IMR-90 (cell line): Measurements from ENCODE around the gene RYR1. TPM values are rescaled to one million over a fixed set of nuclear protein-coding genes. Genes with fewer than 3 reads are reported as not detected.

Source experiments
- ATAC-seq: fragments of 200-7000 bp; cut with Tn5 transposase; 2 replicates; pipeline ENCODE4 v1.9.1; 2020; ENCODE audit warnings: low read depth, mild to moderate bottlenecking, moderate library complexity
- BruUV-seq: library from RNA; stranded (reverse); fragments of 400-500 nt; replicated peaks from 2 replicates; lab custom pipeline; 2021; lab: Mats Ljungman, UMichigan
- CTCF ChIA-PET: fragments of 300-600 bp; formaldehyde crosslinking; extraction: SDS; loops from one replicate; lab custom pipeline; 2021; ENCODE audit warnings: antibody characterized with exemption; lab: Yijun Ruan, JAX
- POLR2A ChIA-PET: fragments of 300-600 bp; sonication (Branson Sonifier 250); formaldehyde crosslinking; loops from one replicate; lab custom pipeline; 2022; ENCODE audit warnings: antibody characterized with exemption; ENCODE audit not compliant: unreplicated experiment; lab: Charles Lee
- DNase-seq: peaks from one replicate; pipeline ENCODE4 v3.0.0; 2013
- H2AFZ ChIP-seq: replicated peaks from 2 replicates; pipeline ENCODE3; 2013; ENCODE audit warnings: low read length, mild to moderate bottlenecking; ENCODE audit not compliant: poor library complexity
- H2AK5ac ChIP-seq: 2 replicates; pipeline ENCODE4 v1.6.1; 2013; ENCODE audit warnings: low read depth, low read length, inconsistent platforms
- H2AK9ac ChIP-seq: replicated peaks from 2 replicates; pipeline ENCODE3; 2013; ENCODE audit warnings: mild to moderate bottlenecking, low read depth, low read length, moderate library complexity; ENCODE audit not compliant: poor library complexity
- H2BK120ac ChIP-seq: 2 replicates; pipeline ENCODE4 v1.6.1; 2013; ENCODE audit warnings: low read depth, low read length, inconsistent platforms
- H2BK15ac ChIP-seq: 3 replicates; pipeline ENCODE4 v1.6.1; 2013; ENCODE audit warnings: low read depth, low read length, inconsistent platforms
- H2BK20ac ChIP-seq: 2 replicates; pipeline ENCODE4 v1.6.1; 2013; ENCODE audit warnings: low read depth, mild to moderate bottlenecking, inconsistent platforms, low read length, moderate library complexity
- H2BK5ac ChIP-seq: 2 replicates; pipeline ENCODE4 v1.6.1; 2013; ENCODE audit warnings: mild to moderate bottlenecking, low read depth, low read length, inconsistent platforms; ENCODE audit not compliant: poor library complexity, severe bottlenecking
- H3K14ac ChIP-seq: replicated peaks from 2 replicates; pipeline ENCODE4 v1.6.1; 2013; ENCODE audit warnings: low read depth, low read length, inconsistent platforms
- H3K18ac ChIP-seq: 2 replicates; pipeline ENCODE4 v1.6.1; 2013; ENCODE audit warnings: low read depth, low read length, control low read depth
- H3K23ac ChIP-seq: 2 replicates; pipeline ENCODE4 v1.6.1; 2013; ENCODE audit warnings: low read depth, low read length, inconsistent platforms
- H3K27ac ChIP-seq: 2 replicates; pipeline ENCODE4 v1.5.1; 2013; ENCODE audit warnings: mild to moderate bottlenecking, control low read depth, low read length; ENCODE audit not compliant: insufficient read depth
- H3K27me3 ChIP-seq: 2 replicates; pipeline ENCODE4 v1.6.1; 2013; ENCODE audit warnings: low read length; ENCODE audit not compliant: control insufficient read depth, insufficient read depth
- H3K36me3 ChIP-seq: 2 replicates; pipeline ENCODE4 v1.6.1; 2013; ENCODE audit warnings: low read length, mixed read lengths; ENCODE audit not compliant: control insufficient read depth, insufficient read depth
- H3K4ac ChIP-seq: 2 replicates; pipeline ENCODE4 v1.6.1; 2013; ENCODE audit warnings: low read depth, low read length, inconsistent platforms
- H3K4me1 ChIP-seq: 2 replicates; pipeline ENCODE4 v1.6.1; 2013; ENCODE audit warnings: low read length, mixed read lengths; ENCODE audit not compliant: control insufficient read depth, insufficient read depth
- H3K4me2 ChIP-seq: 2 replicates; pipeline ENCODE4 v1.6.1; 2013; ENCODE audit warnings: low read depth, mild to moderate bottlenecking, control low read depth, low read length, moderate library complexity
- H3K4me3 ChIP-seq: 2 replicates; pipeline ENCODE4 v1.5.1; 2013; ENCODE audit warnings: low read depth, mild to moderate bottlenecking, control low read depth, low read length, moderate library complexity; ENCODE audit not compliant: insufficient read depth
- H3K56ac ChIP-seq: 2 replicates; pipeline ENCODE4 v1.6.1; 2013; ENCODE audit warnings: low read length, inconsistent platforms; ENCODE audit not compliant: insufficient read depth; ENCODE audit errors: extremely low read depth
- H3K79me1 ChIP-seq, 2 experiments: 2 replicates each; pipeline ENCODE4 v1.6.1; 2013; ENCODE audit warnings: low read length in 2 of 2, inconsistent platforms in 1 of 2, low read depth in 1 of 2
- H3K9ac ChIP-seq: 2 replicates; pipeline ENCODE4 v1.6.1; 2013; ENCODE audit warnings: low read depth, low read length, control low read depth
- H3K9me1 ChIP-seq: 2 replicates; pipeline ENCODE4 v1.6.1; 2013; ENCODE audit warnings: low read length, inconsistent platforms; ENCODE audit not compliant: insufficient read depth
- H3K9me3 ChIP-seq: 2 replicates; pipeline ENCODE4 v1.6.1; 2013; ENCODE audit warnings: low read length; ENCODE audit not compliant: control insufficient read depth, insufficient read depth
- H4K20me1 ChIP-seq: 2 replicates; pipeline ENCODE4 v1.6.1; 2013; ENCODE audit warnings: low read length, inconsistent platforms; ENCODE audit not compliant: insufficient read depth
- H4K5ac ChIP-seq: 2 replicates; pipeline ENCODE4 v1.6.1; 2013; ENCODE audit warnings: mild to moderate bottlenecking, low read depth, low read length, control low read depth
- H4K8ac ChIP-seq, 2 experiments: 2 replicates each; pipeline ENCODE4 v1.6.1; 2013; ENCODE audit warnings: low read depth in 2 of 2, low read length in 2 of 2, control low read depth in 1 of 2, inconsistent platforms in 1 of 2
- H4K91ac ChIP-seq: 2 replicates; pipeline ENCODE4 v1.6.1; 2013; ENCODE audit warnings: low read depth, low read length, inconsistent platforms; ENCODE audit not compliant: insufficient read depth
- BHLHE40 ChIP-seq: fragments of 150-350 bp; IDR thresholded peaks from 2 replicates; pipeline ENCODE4 v1.6.1; 2016; ENCODE audit warnings: mild to moderate bottlenecking, low read depth, low read length
- CEBPB ChIP-seq: IDR thresholded peaks from 2 replicates; pipeline ENCODE4 v1.6.1; 2012; ENCODE audit warnings: low read depth, low read length, improper control_type of control experiment
- CHD1 ChIP-seq: IDR thresholded peaks from 2 replicates; pipeline ENCODE4 v1.6.1; 2012; ENCODE audit warnings: low read depth, low read length, improper control_type of control experiment
- FOS ChIP-seq: fragments of 150-350 bp; IDR thresholded peaks from 2 replicates; pipeline ENCODE4 v1.6.1; 2016; ENCODE audit warnings: low read depth, low read length
- MAFK ChIP-seq: IDR thresholded peaks from 2 replicates; pipeline ENCODE4 v1.6.1; 2012; ENCODE audit warnings: low read depth, low read length, improper control_type of control experiment
- MAZ ChIP-seq: IDR thresholded peaks from 2 replicates; pipeline ENCODE4 v1.6.1; 2012; ENCODE audit warnings: low read depth, mild to moderate bottlenecking, low read length, improper control_type of control experiment, moderate library complexity, borderline replicate concordance
- MXI1 ChIP-seq: IDR thresholded peaks from 2 replicates; pipeline ENCODE4 v1.6.1; 2012; ENCODE audit warnings: low read depth, mild to moderate bottlenecking, low read length, moderate library complexity, borderline replicate concordance
- NFE2L2 ChIP-seq: fragments of 150-350 bp; IDR thresholded peaks from 2 replicates; pipeline ENCODE4 v1.6.1; 2016; ENCODE audit warnings: low read depth, mild to moderate bottlenecking, low read length
- POLR2A ChIP-seq: IDR thresholded peaks from 2 replicates; pipeline ENCODE4 v1.6.1; 2012; ENCODE audit warnings: mild to moderate bottlenecking, low read depth, low read length
- RAD21 ChIP-seq: IDR thresholded peaks from 2 replicates; pipeline ENCODE4 v1.6.1; 2012; ENCODE audit warnings: low read length, improper control_type of control experiment
- RCOR1 ChIP-seq: IDR thresholded peaks from 2 replicates; pipeline ENCODE4 v1.6.1; 2012; ENCODE audit warnings: mild to moderate bottlenecking, low read length, improper control_type of control experiment; ENCODE audit not compliant: insufficient replicate concordance
- RFX5 ChIP-seq: IDR thresholded peaks from 2 replicates; pipeline ENCODE4 v1.8.0; 2012; ENCODE audit warnings: low read depth, mild to moderate bottlenecking, low read length, moderate library complexity
- SMC3 ChIP-seq: fragments of 150-350 bp; IDR thresholded peaks from 2 replicates; pipeline ENCODE4 v1.6.1; 2016; ENCODE audit warnings: low read depth, mild to moderate bottlenecking, antibody characterized with exemption, low read length, moderate library complexity
- WGBS, 2 experiments: methylation state at CpG; one replicate each; pipeline versions ENCODE4 v1.1.5 to v1.1.7; 2013; ENCODE audit warnings: missing lambda C conversion rate in 2 of 2; ENCODE audit not compliant: insufficient read length in 1 of 2; ENCODE audit errors: extremely low coverage in 2 of 2; 5-methylcytosine and 5-hydroxymethylcytosine counted together
- dilution Hi-C: fragments of 300-500 bp; cut with HindIII; formaldehyde crosslinking; loops from one replicate; pipeline ENCODE4 v1.14.3; 2018; ENCODE audit warnings: low sequenced_read_pairs; ENCODE audit not compliant: unreplicated experiment
- in situ Hi-C: fragments of 300-500 bp; cut with MboI; formaldehyde crosslinking; loops from 3 replicates; pipeline ENCODE4 v1.14.3; 2019; ENCODE audit warnings: low sequenced_read_pairs, inconsistent platforms, mixed read lengths
- intact Hi-C: fragments of 100-400 bp; cut with micrococcal nuclease; formaldehyde crosslinking; loops from 2 replicates; pipeline ENCODE4 v1.10.0; 2022
- polyA plus RNA-seq, 3 experiments: library from polyadenylated mRNA; depleted of rRNA; stranded (reverse); fragments of >200 nt; gene quantifications; 2 replicates each; pipeline ENCODE4 v1.2.3, GENCODE V29; 2012; ENCODE audit warnings: low replicate concordance in 1 of 3
- total RNA-seq: library from RNA; depleted of rRNA; stranded (reverse); fragments of >200 nt; gene quantifications from 2 replicates; pipeline ENCODE4 v1.2.3, GENCODE V29; 2012
- TF ChIP-seq, protein P1 (sequence below): conservative IDR thresholded peaks from 2 replicates; pipeline ENCODE4 v1.5.1; 2012; ENCODE audit warnings: mild to moderate bottlenecking, low read depth, low read length, improper control_type of control experiment
- TF ChIP-seq, protein P2 (sequence below): fragments of 150-350 bp; IDR thresholded peaks from 2 replicates; pipeline ENCODE4 v1.6.1; 2017; ENCODE audit warnings: mild to moderate bottlenecking, antibody characterized with exemption, low read length, low read depth
- TF ChIP-seq, protein P3 (sequence below): fragments of 150-350 bp; IDR thresholded peaks from 2 replicates; pipeline ENCODE4 v1.6.1; 2016; ENCODE audit warnings: low read depth, mild to moderate bottlenecking, low read length, moderate library complexity, borderline replicate concordance

Gene RYR1
- total and polyA plus RNA-seq, 2 of the 4 experiments (the other 2 are of a cell fraction): not detected

DNA sequence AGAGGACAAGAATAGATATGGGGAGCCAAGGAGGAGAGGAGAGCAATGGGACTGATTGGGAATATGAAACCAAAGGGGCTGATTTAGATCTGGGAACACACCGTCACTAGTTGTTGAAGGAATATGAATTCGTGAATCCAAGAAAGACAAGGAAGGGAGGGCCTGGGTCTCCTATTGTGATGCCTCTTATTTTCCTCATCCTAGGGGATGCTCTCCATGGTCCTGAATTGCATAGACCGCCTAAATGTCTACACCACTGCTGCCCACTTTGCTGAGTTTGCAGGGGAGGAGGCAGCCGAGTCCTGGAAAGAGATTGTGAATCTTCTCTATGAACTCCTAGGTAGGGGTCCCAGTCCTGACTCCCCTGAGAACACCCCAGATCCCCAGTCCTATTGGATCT is 21.5 kb downstream of the RYR1 start:
- CTCF ChIA-PET: no interaction called here

More for the DNA sequence above, 21.5 kb downstream of the RYR1 start:
- no peak for ATAC-seq
- no peak overlapping the region for H3K23ac ChIP-seq
- H4K20me1 ChIP-seq: no peaks in the 10 kb centered on the region
- H3K56ac ChIP-seq: no peak overlapping the region
- H2BK15ac ChIP-seq: no peak overlapping the region
- WGBS, 2 experiments: no CpG with 5 or more reads among the region's 4 CpGs
- H3K18ac ChIP-seq: no peak overlapping the region
- H3K9me3 ChIP-seq: no peaks in the 10 kb centered on the region
- no peaks in the 10 kb centered on the region for H3K36me3 ChIP-seq
- H4K5ac ChIP-seq: no peak overlapping the region
- TF ChIP-seq NFE2L2 (no peak), FOS (no peak), RCOR1 (no peak), SMC3 (no peak), MAZ (no peak), CHD1 (no peak), CEBPB (no peak), MXI1 (no peak), POLR2A (no peak), MAFK (no peak), RAD21 (no peak), RFX5 (no peak), BHLHE40 (no peak)
- TF ChIP-seq, protein P1, sequence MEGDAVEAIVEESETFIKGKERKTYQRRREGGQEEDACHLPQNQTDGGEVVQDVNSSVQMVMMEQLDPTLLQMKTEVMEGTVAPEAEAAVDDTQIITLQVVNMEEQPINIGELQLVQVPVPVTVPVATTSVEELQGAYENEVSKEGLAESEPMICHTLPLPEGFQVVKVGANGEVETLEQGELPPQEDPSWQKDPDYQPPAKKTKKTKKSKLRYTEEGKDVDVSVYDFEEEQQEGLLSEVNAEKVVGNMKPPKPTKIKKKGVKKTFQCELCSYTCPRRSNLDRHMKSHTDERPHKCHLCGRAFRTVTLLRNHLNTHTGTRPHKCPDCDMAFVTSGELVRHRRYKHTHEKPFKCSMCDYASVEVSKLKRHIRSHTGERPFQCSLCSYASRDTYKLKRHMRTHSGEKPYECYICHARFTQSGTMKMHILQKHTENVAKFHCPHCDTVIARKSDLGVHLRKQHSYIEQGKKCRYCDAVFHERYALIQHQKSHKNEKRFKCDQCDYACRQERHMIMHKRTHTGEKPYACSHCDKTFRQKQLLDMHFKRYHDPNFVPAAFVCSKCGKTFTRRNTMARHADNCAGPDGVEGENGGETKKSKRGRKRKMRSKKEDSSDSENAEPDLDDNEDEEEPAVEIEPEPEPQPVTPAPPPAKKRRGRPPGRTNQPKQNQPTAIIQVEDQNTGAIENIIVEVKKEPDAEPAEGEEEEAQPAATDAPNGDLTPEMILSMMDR: no peak
- TF ChIP-seq, protein P2, sequence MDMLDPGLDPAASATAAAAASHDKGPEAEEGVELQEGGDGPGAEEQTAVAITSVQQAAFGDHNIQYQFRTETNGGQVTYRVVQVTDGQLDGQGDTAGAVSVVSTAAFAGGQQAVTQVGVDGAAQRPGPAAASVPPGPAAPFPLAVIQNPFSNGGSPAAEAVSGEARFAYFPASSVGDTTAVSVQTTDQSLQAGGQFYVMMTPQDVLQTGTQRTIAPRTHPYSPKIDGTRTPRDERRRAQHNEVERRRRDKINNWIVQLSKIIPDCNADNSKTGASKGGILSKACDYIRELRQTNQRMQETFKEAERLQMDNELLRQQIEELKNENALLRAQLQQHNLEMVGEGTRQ: no peak
- TF ChIP-seq, protein P3, sequence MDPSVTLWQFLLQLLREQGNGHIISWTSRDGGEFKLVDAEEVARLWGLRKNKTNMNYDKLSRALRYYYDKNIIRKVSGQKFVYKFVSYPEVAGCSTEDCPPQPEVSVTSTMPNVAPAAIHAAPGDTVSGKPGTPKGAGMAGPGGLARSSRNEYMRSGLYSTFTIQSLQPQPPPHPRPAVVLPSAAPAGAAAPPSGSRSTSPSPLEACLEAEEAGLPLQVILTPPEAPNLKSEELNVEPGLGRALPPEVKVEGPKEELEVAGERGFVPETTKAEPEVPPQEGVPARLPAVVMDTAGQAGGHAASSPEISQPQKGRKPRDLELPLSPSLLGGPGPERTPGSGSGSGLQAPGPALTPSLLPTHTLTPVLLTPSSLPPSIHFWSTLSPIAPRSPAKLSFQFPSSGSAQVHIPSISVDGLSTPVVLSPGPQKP: no peak
- no peaks in the 10 kb centered on the region for H3K4me1 ChIP-seq
- no peak overlapping the region for H2AK9ac ChIP-seq
- no TSS peak for BruUV-seq
- dilution Hi-C loops (no loop called here), in situ Hi-C loops (loop anchor here (25.0 kb wide), 1 partner anchor 757 kb away; the partner anchor contains the start of gene SYCN), intact Hi-C loops (no loop called here)
- no peak overlapping the region for H4K91ac ChIP-seq
- no peaks in the 10 kb centered on the region for H3K79me1 ChIP-seq
- H4K8ac ChIP-seq: no peak overlapping the region
- no peak overlapping the region for H3K9ac ChIP-seq
- no peak overlapping the region for H3K4ac ChIP-seq
- H2BK120ac ChIP-seq: no peak overlapping the region
- no peak overlapping the region for H2BK5ac ChIP-seq
- no peak overlapping the region for H2BK20ac ChIP-seq
- H3K9me1 ChIP-seq: no peaks in the 10 kb centered on the region
- no peak overlapping the region for H3K4me3 ChIP-seq
- no peak overlapping the region for H3K14ac ChIP-seq
- no peak overlapping the region for H3K27ac ChIP-seq
- POLR2A ChIA-PET: no interaction called here
- DNase-seq: peak; percentile 15
- H2AK5ac ChIP-seq: no peak overlapping the region
- H3K4me2 ChIP-seq: no peak overlapping the region
- no peaks in the 10 kb centered on the region for H3K27me3 ChIP-seq
- H2AFZ ChIP-seq: no peak overlapping the region
